GM19025 (cell line): Measurements from ENCODE around the gene GFRA3.
"Not testable (repeated sequence)": the region's sequence is repeated elsewhere in the genome, so short reads cannot be mapped to it uniquely, and the experiment has no call there.

Experiments used
- ATAC-seq: cut with Tn5 transposase; IDR thresholded peaks from one replicate; pipeline ENCODE4 v1.9.1; 2021; ENCODE audit warnings: mild to moderate bottlenecking, low read depth, moderate library complexity; ENCODE audit not compliant: unreplicated experiment

Gene GFRA3

DNA sequence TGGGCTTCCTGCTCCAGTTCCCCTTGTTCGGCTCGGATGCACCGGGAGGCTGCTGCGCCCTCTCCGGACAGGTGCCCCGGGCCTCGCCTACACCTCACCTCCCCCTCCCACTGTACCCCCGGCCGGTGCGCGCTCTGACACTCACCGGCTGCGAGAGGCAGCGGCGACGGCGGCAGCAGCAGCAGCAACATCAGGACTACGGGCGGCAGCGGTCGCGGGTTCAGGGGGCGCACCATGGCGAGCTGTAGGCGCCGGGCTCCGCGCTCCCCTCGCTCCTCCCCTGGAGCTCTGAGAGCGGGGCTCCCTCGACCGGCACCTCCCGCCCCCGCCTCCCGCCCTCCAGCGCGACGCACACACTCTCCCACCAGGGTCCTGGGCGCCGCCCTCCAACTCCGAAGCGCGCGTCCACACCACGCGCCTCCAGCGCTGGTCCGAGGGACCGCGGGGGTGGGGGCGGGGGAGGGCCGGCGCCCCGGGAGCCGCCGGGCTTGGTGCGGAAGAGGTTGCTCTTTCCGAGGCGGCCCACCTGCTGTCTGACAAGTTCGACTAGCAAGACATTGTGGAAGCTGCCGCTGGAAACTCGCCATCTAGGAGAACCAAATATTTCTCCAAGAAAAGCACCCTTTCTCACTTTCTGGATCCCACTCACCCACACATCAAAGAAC lies at the start of gene GFRA3:
GFRA3 (minus strand) TSS at position 433 of the 665 bp plus-strand sequence; CDS start at position 236, 197 bp downstream.
- no peak for ATAC-seq

DNA sequence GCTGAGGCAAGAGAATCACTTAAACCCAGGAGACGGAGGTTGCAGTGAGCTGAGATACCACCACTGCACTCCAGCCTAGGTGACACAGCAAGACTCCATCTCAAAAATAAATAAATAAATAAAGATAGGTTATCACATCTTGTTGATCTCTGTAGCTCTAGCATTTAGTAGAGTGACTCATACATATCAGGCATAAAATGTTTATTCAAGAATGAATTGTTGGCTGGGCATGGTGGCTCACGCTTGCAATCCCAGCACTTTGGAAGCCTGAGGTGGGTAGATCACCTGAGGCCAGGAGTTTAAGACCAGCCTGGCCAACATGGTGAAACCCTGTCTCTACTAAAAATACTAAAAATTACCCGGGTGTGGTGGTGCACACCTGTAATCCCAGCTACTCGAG lies 43.8 kb upstream of the GFRA3 start:
- not testable (repeated sequence) for ATAC-seq

DNA sequence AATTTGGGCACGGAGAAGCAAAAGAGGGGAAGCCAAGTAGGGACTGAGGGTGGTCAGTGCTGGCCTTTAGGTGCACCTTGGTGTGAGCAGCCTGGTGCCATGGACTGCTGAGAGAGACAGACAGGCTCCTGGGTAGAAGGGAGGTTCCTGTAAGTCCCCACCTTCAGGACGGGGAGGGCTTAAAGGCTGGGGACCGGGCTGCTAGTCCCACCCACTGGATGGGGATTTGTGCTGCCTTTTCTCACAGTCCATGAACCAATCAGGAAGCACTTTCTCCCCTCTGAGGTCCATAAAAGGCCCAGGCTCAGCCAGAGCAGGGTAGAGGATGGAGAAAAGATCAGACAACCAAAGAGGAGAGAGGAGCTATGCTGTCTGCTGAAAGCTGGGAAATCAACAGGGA lies 41.9 kb upstream of the GFRA3 start:
- ATAC-seq = no peak

- ATAC-seq = no peak
Measured at GRCh38 chr5:138315751-138316278, 41.4 kb upstream of the GFRA3 start.

DNA sequence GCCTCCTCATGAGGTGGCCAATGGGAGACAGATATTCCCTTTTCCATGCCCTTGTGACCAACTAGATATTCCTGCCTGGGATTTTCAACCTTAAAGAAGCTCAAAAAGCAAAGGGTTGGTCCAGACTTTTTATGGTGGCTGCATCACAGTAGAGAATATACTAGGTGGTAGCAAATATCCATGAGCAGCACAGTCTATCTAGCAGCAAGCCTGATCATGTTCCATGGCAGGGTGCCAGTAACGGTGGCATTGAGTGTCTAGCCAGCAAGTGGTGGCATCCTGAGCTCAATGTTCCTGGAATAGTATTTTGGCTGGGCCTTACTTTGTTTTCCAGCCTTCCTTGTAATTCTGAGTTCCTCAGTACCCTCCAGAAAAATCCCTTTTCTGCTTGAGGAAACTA lies 31.4 kb upstream of the GFRA3 start:
- ATAC-seq = no peak

DNA sequence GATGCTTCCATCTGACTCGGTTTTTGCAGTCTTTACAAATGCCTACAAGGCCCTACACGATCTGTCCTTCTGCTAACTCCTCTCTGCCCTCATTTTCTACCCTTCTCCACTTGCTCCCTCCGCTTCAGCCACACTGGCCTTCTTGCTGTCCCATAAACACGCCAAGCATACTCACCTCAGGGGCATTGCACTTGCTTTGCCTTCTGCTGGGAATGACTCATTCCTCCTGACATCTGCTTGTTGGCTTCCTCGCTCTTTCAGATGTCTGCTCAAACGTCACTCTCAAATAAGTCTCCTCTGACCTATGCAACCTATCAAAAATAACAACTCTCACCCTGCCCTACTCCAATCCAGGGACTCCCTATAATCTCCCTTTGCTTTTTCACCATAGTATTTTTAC lies 29.0 kb upstream of the GFRA3 start:
- no peak for ATAC-seq

DNA sequence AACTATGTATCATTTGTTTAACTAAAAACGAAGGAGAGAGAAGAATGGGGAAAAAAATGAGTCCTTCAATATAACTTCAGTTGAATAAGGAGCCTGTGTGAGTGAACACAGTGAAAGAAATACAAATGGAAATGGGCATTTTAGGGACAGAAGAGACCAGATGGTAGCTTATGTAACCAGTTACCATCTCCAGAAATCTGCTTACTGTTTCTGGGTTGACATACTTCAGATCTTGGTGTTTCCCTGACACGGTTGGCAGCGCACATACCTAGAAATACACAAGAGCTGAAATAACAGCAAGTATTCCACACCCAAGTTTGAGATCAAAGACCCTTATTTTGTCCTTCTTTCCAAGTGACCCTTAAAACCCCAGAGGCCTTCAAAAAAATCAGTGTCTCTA lies 14.9 kb upstream of the GFRA3 start:
- no peak for ATAC-seq

- ATAC-seq = no peak
Measured at GRCh38 chr5:138287246-138287645, 12.8 kb upstream of the GFRA3 start.

DNA sequence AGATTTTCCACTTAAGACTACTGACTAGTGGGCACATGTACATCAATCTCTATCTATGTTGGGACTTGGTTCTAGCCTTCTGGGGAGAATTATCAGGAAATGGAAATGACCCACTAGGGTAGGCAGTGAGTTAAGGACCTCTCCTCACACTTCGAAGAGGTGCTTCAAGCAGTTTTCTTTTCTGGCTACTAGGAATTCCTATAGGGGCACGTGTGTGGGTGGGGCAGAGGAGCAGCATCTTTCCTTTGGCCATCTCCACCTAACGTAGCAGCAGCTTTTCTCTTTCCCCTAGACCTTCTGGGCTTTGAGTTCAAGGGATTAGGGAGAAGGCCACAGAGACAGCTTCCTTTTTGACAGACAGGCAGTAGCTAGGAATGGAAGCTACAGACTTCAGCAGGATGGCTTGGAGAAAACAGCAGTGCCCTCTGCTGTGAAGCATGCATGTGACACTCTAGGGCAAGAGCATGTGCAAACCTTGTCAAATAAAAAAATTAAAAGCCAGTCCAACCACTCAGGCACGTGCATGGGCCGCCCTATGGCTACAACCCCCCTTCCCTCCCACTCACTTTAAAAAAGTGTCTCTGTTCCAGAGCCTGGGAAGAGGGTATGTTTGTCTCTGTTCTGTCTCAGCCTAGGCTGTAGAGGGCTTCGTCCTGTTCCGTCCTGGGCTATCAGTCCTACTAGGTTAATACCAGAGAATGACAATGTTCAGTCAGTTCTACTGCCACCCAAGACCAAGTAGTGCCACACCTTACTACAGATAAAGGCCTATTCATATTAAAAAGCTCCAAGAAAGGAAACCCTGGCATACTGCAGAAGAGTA lies 8.7 kb upstream of the GFRA3 start:
- ATAC-seq = no peak

GRCh38 chr5:138280915-138281314 lies 6.5 kb upstream of the GFRA3 start:
- ATAC-seq = no peak

GRCh38 chr5:138276402-138277054 lies 2.1 kb upstream of the GFRA3 start:
- no peak for ATAC-seq

DNA sequence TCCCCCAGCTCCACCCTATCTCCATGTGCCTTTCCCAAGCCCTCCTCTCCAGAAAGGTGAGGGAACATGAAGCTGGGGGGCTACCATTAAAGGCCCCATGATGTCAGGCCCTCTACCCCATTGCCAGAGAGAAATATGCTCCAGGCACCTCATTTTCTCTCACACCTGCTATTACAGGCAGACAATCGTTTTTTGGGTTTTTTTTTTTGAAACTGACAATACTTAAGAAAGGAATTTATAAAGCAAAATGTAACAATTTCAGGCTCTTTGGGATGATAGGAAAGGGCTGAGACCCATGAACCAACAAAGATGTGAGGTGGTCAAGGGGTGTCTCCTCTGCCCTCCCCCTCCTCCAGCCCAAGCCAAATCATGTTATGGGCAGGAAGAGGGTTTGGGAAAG lies 1.5 kb upstream of the GFRA3 start:
- no peak for ATAC-seq

DNA sequence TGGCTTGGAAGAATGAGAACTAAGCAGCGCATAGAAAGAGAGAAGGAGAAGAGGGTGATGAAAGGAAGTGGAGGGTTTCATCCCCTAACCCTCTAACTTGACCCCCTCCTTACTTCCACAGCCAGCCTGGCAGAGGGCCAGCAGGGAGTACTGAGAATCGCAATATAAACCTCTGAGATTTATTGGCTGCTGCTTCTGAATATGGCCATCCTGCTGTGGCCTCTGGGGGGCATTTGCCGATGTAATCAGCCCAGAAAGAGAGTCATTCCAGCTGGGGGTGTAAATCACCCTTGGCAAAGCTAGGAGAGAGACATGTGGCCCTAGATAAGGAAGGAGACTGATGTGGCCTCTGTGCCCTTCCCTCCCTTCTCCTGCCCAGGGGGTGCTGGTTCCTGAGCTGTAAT lies 960 bp upstream of the GFRA3 start:
- ATAC-seq = no peak

- no peak for ATAC-seq
Measured at GRCh38 chr5:138273834-138274188, 610 bp downstream of the GFRA3 start.

DNA sequence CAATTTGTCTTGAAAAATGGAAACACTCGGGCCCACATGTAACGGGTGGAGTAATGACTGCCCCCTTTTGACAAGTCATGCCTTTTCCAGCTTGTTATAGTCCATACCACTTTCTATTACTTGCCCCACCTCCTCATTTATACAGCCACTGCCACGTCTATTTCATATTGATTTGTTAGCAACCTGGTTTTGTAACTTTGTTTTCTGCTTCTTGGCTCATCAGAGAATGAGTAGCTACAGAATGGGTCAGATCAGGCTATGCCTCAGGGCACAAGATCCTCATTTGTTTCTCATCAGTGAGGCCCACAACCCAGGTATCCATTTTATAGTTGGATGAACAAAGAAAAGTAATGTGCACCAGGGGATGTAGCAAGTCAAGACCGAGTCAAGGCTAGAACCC lies 1.7 kb downstream of the GFRA3 start:
- ATAC-seq = no peak

DNA sequence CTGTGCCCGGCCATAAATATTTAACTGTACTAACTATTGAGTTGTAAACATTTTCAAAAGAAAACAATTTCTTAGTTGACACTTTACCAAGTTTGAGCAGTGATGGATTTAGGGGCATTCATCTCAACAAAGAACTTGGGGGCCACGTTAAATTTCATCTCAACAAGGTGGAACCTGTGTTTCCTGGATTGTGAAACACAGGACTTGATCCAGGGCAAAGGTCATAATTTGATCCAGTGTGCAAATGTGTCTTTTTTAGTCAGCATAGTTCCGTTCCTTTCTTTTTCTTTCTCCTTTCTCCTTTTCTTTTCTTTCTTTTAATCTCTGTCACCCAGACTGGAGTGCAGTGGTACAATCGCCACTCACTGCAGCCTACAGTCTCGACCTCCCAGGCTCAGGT lies 3.1 kb downstream of the GFRA3 start:
- no peak for ATAC-seq

GRCh38 chr5:138264183-138264582 lies 10.2 kb downstream of the GFRA3 start:
- no peak for ATAC-seq

DNA sequence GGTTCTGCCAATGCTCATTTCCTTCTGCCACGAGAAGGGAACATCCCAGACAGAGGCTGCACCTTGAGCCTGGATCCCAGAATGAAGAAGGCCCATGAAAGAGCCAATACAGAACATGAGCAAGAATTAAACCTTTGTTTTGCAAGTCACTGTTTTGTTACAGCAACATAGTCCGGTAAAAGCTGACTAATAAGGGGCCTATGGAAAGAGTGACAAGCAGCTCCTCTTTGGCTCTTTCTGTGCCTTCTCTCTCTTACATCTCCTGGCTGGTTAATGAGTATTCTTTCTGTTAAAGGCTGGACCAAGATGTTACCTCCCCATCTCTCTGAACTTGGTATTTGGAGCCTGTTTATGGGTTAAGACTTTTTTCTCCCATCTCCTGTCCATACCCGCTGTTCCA lies 10.8 kb downstream of the GFRA3 start:
- no peak for ATAC-seq

DNA sequence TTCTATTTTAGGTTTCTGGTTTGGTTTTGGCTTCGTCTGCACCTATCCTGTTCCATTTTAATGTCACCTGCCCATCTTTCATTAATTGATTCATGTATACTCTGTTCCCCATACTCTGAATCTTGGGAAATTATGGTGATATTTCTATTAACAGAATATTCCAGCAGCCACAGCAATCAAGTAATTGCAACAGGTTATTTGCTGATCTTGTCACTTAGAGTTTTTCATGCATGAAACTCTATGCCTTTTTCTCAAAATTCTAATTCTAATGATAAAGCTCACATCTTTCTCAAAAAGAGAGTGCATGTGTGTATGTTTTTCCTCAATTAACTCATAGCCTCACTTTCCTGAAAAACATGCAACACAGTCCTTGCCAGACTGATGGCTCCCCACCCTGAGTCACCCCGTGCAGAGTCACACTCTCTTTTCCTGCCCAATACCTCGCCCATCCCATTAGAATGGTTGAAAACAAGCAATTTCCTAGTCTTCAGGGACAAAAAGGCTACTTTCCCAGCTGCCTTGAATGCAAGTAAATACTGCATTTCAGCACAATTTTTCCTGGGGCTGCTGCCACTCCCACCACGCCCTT lies 15.6 kb downstream of the GFRA3 start:
- ATAC-seq = no peak

DNA sequence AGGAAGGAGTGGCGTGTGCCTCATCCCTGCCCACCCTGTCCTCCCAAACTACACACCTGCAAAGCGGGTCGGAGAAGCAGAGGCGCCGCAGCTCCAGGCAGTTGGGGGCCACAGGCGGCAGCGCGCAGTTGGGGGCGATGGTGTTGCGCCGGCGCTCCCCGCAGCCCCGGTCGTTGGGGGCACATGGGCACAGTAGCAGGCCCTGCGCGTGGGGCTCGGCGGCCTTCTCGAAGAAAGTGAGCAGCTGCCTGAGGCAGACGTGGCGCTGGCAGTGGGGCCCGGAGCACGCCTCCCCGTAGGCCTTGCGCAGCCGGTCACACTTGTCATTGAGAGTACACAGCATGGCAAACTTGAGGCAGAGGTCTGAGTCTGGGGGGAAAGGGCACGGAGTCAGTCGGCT lies 16.8 kb downstream of the GFRA3 start:
- ATAC-seq = no peak

DNA sequence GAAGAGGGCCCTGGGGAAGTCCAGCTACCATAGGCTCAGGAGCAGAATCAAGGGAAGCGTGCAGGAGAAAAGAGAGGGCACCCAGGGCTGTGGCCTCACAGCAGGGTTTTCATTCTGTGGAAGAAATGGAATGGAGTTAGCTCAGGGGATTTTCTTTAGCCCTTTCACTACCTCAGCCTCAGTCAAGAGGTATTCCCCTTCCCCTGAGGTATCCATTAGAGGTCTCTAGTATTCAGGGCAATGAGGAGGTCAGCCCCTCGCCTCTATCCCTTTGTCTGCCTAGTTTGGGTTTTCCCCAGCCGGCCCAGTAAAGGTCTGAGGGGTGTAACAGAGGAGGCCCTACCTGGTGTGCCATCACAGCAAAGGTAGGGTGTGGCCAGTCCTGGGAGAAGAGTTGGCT lies 21.5 kb downstream of the GFRA3 start:
- no peak for ATAC-seq
